ENCODE data around the gene TEKT3.
A peak's percentile ranks its signal among the peaks of the same experiment; 100 is the strongest.

The TEKT3 gene

GRCh38 chr17:15262291-15263205 lies 78.8 kb downstream of the TEKT3 start:
- H3K4me3 ChIP-seq (ENCODE audit: low read length) = peak overlapping the region; percentile 79
- H3K27ac ChIP-seq (ENCODE audit: low read length) = no peak overlapping the region

GRCh38 chr17:15261802-15262290 lies 79.6 kb downstream of the TEKT3 start:
- Histone ChIP-seq H3K4me3 (ENCODE audit: low read length) (peak overlapping the region; percentile 79), H3K4me1 (ENCODE audit: control insufficient read depth, low read depth, low read length) (peaks cover 2% of the 10 kb centered on the region), H3K27me3 (ENCODE audit: control insufficient read depth, insufficient read depth, low read length) (peaks cover 93% of the 10 kb centered on the region), H3K9me3 (ENCODE audit: control insufficient read depth, low read depth, low read length) (no peaks in the 10 kb centered on the region), H3K36me3 (ENCODE audit: control insufficient read depth, low read depth, low read length) (no peaks in the 10 kb centered on the region), H3K27ac (ENCODE audit: low read length) (no peak overlapping the region), H3K9ac (ENCODE audit: low read length) (no peak overlapping the region)

More at GRCh38 chr17:15262291-15263205, 78.8 kb downstream of the TEKT3 start:
- Histone ChIP-seq H3K9ac (ENCODE audit: low read length) (no peak overlapping the region), H3K27me3 (ENCODE audit: control insufficient read depth, insufficient read depth, low read length) (peaks cover 88% of the 10 kb centered on the region), H3K9me3 (ENCODE audit: control insufficient read depth, low read depth, low read length) (no peaks in the 10 kb centered on the region), H3K4me1 (ENCODE audit: control insufficient read depth, low read depth, low read length) (peaks cover 2% of the 10 kb centered on the region), H3K36me3 (ENCODE audit: control insufficient read depth, low read depth, low read length) (no peaks in the 10 kb centered on the region)

- peak overlapping the region; percentile 79 for H3K4me3 ChIP-seq (ENCODE audit: low read length)
Measured at GRCh38 chr17:15261258-15261801, 80.1 kb downstream of the TEKT3 start.

GRCh38 chr17:15260376-15261257 lies 80.8 kb downstream of the TEKT3 start:
- H3K4me3 ChIP-seq (ENCODE audit: low read length) = peak overlapping the region; percentile 79
- H3K4me1 ChIP-seq (ENCODE audit: control insufficient read depth, low read depth, low read length) = peaks cover 2% of the 10 kb centered on the region
- H3K27ac ChIP-seq (ENCODE audit: low read length) = no peak overlapping the region
- H3K36me3 ChIP-seq (ENCODE audit: control insufficient read depth, low read depth, low read length) = no peaks in the 10 kb centered on the region
- peaks cover 87% of the 10 kb centered on the region for H3K27me3 ChIP-seq (ENCODE audit: control insufficient read depth, insufficient read depth, low read length)
- peak overlapping the region; percentile 20 for H3K9ac ChIP-seq (ENCODE audit: low read length)
- no peaks in the 10 kb centered on the region for H3K9me3 ChIP-seq (ENCODE audit: control insufficient read depth, low read depth, low read length)

More at GRCh38 chr17:15261258-15261801, 80.1 kb downstream of the TEKT3 start:
- Histone ChIP-seq H3K4me1 (ENCODE audit: control insufficient read depth, low read depth, low read length) (peaks cover 2% of the 10 kb centered on the region), H3K9ac (ENCODE audit: low read length) (no peak overlapping the region), H3K27ac (ENCODE audit: low read length) (no peak overlapping the region), H3K27me3 (ENCODE audit: control insufficient read depth, insufficient read depth, low read length) (peaks cover 94% of the 10 kb centered on the region), H3K36me3 (ENCODE audit: control insufficient read depth, low read depth, low read length) (no peaks in the 10 kb centered on the region), H3K9me3 (ENCODE audit: control insufficient read depth, low read depth, low read length) (no peaks in the 10 kb centered on the region)

- no peak overlapping the region for H3K4me3 ChIP-seq (ENCODE audit: low read length)
- H3K27me3 ChIP-seq (ENCODE audit: control insufficient read depth, insufficient read depth, low read length) = peaks cover 61% of the 10 kb centered on the region
- H3K9me3 ChIP-seq (ENCODE audit: control insufficient read depth, low read depth, low read length) = no peaks in the 10 kb centered on the region
- H3K4me1 ChIP-seq (ENCODE audit: control insufficient read depth, low read depth, low read length) = no peaks in the 10 kb centered on the region
- no peak overlapping the region for H3K27ac ChIP-seq (ENCODE audit: low read length)
- H3K9ac ChIP-seq (ENCODE audit: low read length) = no peak overlapping the region
- H3K36me3 ChIP-seq (ENCODE audit: control insufficient read depth, low read depth, low read length) = no peaks in the 10 kb centered on the region
Measured at GRCh38 chr17:15257796-15258512, 83.4 kb downstream of the TEKT3 start.

- no peak overlapping the region for H3K27ac ChIP-seq (ENCODE audit: low read length)
- H3K9ac ChIP-seq (ENCODE audit: low read length) = no peak overlapping the region
- H3K9me3 ChIP-seq (ENCODE audit: control insufficient read depth, low read depth, low read length) = no peaks in the 10 kb centered on the region
- no peaks in the 10 kb centered on the region for H3K4me1 ChIP-seq (ENCODE audit: control insufficient read depth, low read depth, low read length)
- H3K4me3 ChIP-seq (ENCODE audit: low read length) = no peak overlapping the region
- no peaks in the 10 kb centered on the region for H3K36me3 ChIP-seq (ENCODE audit: control insufficient read depth, low read depth, low read length)
- H3K27me3 ChIP-seq (ENCODE audit: control insufficient read depth, insufficient read depth, low read length) = peaks cover 54% of the 10 kb centered on the region
Measured at GRCh38 chr17:15257258-15257788, 84.1 kb downstream of the TEKT3 start.

- Histone ChIP-seq H3K4me1 (ENCODE audit: control insufficient read depth, low read depth, low read length) (no peaks in the 10 kb centered on the region), H3K4me3 (ENCODE audit: low read length) (no peak overlapping the region), H3K9me3 (ENCODE audit: control insufficient read depth, low read depth, low read length) (no peaks in the 10 kb centered on the region), H3K36me3 (ENCODE audit: control insufficient read depth, low read depth, low read length) (no peaks in the 10 kb centered on the region), H3K27ac (ENCODE audit: low read length) (no peak overlapping the region), H3K27me3 (ENCODE audit: control insufficient read depth, insufficient read depth, low read length) (peaks cover 48% of the 10 kb centered on the region), H3K9ac (ENCODE audit: low read length) (no peak overlapping the region)
Measured at GRCh38 chr17:15256689-15257088, 84.7 kb downstream of the TEKT3 start.

GRCh38 chr17:15255713-15256454 lies 85.5 kb downstream of the TEKT3 start:
- no peaks in the 10 kb centered on the region for H3K9me3 ChIP-seq (ENCODE audit: control insufficient read depth, low read depth, low read length)
- no peaks in the 10 kb centered on the region for H3K36me3 ChIP-seq (ENCODE audit: control insufficient read depth, low read depth, low read length)
- no peak overlapping the region for H3K9ac ChIP-seq (ENCODE audit: low read length)
- H3K4me3 ChIP-seq (ENCODE audit: low read length) = no peak overlapping the region
- H3K27me3 ChIP-seq (ENCODE audit: control insufficient read depth, insufficient read depth, low read length) = peaks cover 40% of the 10 kb centered on the region
- no peak overlapping the region for H3K27ac ChIP-seq (ENCODE audit: low read length)
- no peaks in the 10 kb centered on the region for H3K4me1 ChIP-seq (ENCODE audit: control insufficient read depth, low read depth, low read length)
